ENCODE results near the gene XYLT1. TPM values are rescaled to one million over a fixed set of nuclear protein-coding genes. Genes with fewer than 3 reads are reported as not detected.

Gene XYLT1
- total RNA-seq, 5 donors from 2014 or later (not counting 1 experiment from before 2014, with no cell fraction given) = 25.8 to 70.6 (median 57.8) TPM

GRCh38 chr16:17252064-17252463, 218.7 kb downstream of the XYLT1 start:
- Histone ChIP-seq H3K27ac (ENCODE audit: low read length) (no peak overlapping the region), H3K4me1 (ENCODE audit: control insufficient read depth in 1 of 2, extremely low read depth in 1 of 2, insufficient read depth in 2 of 2, low read length in 2 of 2) (no peaks in the 10 kb centered on the region), H3K36me3 (ENCODE audit: control insufficient read depth in 2 of 2, extremely low read depth in 1 of 2, insufficient read depth in 1 of 2, low read length in 1 of 2) (peaks cover 5% of the 10 kb centered on the region in 2 donors), H3K9me3 (no peaks in the 10 kb centered on the region), H3K4me3 (ENCODE audit: control insufficient read depth in 1 of 2, extremely low read depth in 1 of 2, low read length in 1 of 2) (no peak overlapping the region), H3K27me3 (replicated peaks in 1 of 2; ENCODE audit: control insufficient read depth in 2 of 2, extremely low read depth in 1 of 2, insufficient read depth in 2 of 2, low read length in 1 of 2) (no peaks in the 10 kb centered on the region)
- ATAC-seq (replicated peaks in 1 of 4) (no peak), DNase-seq (no peak)
- Mint-ChIP-seq H3K27ac (no peak overlapping the region), H3K4me1 (peaks cover 12 to 22% (median 17%) of the 10 kb centered on the region in 3 donors), H3K9me3 (no peaks in the 10 kb centered on the region), H3K36me3 (peaks cover 44% of the 10 kb centered on the region), H3K27me3 (no peaks in the 10 kb centered on the region), H3K4me3 (no peak overlapping the region)
- 90% methylated on average over 4 of the region's 7 CpGs for WGBS (ENCODE audit: insufficient coverage)
- POLR2A ChIA-PET = no interaction called here
- CTCF ChIA-PET = no interaction called here

GRCh38 chr16:17251496-17251895, 219.3 kb downstream of the XYLT1 start:
- peaks cover 0 to 3% of the 10 kb centered on the region in 2 experiments for H3K4me1 ChIP-seq (ENCODE audit: control insufficient read depth in 1 of 2, extremely low read depth in 1 of 2, insufficient read depth in 2 of 2, low read length in 2 of 2)
- H3K36me3 ChIP-seq (ENCODE audit: control insufficient read depth in 2 of 2, extremely low read depth in 1 of 2, insufficient read depth in 1 of 2, low read length in 1 of 2) = peaks cover 4 to 5% of the 10 kb centered on the region in 2 donors
- Mint-ChIP-seq H3K27ac (no peak overlapping the region), H3K27me3 (no peaks in the 10 kb centered on the region), H3K36me3 (peaks cover 41% of the 10 kb centered on the region), H3K4me1 (peaks cover 16 to 28% (median 21%) of the 10 kb centered on the region in 3 donors), H3K9me3 (no peaks in the 10 kb centered on the region), H3K4me3 (no peak overlapping the region)
- WGBS (ENCODE audit: insufficient coverage) = 81% methylated on average over 2 of the region's 6 CpGs
- H3K4me3 ChIP-seq (ENCODE audit: control insufficient read depth in 1 of 2, extremely low read depth in 1 of 2, low read length in 1 of 2) = no peak overlapping the region
- no peaks in the 10 kb centered on the region for H3K9me3 ChIP-seq
- no peak for ATAC-seq (replicated peaks in 1 of 4)
- POLR2A ChIA-PET = no interaction called here
- H3K27ac ChIP-seq (ENCODE audit: low read length) = no peak overlapping the region
- CTCF ChIA-PET = no interaction called here
- H3K27me3 ChIP-seq (replicated peaks in 1 of 2; ENCODE audit: control insufficient read depth in 2 of 2, extremely low read depth in 1 of 2, insufficient read depth in 2 of 2, low read length in 1 of 2) = no peaks in the 10 kb centered on the region
- DNase-seq = no peak

GRCh38 chr16:17246974-17247732, 223.6 kb downstream of the XYLT1 start:
- H3K36me3 Mint-ChIP-seq = peaks cover 35% of the 10 kb centered on the region
- no peaks in the 10 kb centered on the region for H3K27me3 Mint-ChIP-seq
- ChIA-PET CTCF (no interaction called here), POLR2A (no interaction called here)
- H3K4me1 Mint-ChIP-seq = peaks cover 24 to 37% (median 32%) of the 10 kb centered on the region in 3 donors
- WGBS (ENCODE audit: insufficient coverage) = 98% methylated on average over 5 of the region's 10 CpGs
- no peak overlapping the region for H3K27ac Mint-ChIP-seq
- DNase-seq (no peak), ATAC-seq (replicated peaks in 1 of 4) (no peak)
- peaks cover 0 to 6% (median 0%) of the 10 kb centered on the region in 3 donors for H3K9me3 Mint-ChIP-seq
- Histone ChIP-seq H3K27me3 (replicated peaks in 1 of 2; ENCODE audit: control insufficient read depth in 2 of 2, extremely low read depth in 1 of 2, insufficient read depth in 2 of 2, low read length in 1 of 2) (no peaks in the 10 kb centered on the region), H3K36me3 (ENCODE audit: control insufficient read depth in 2 of 2, extremely low read depth in 1 of 2, insufficient read depth in 1 of 2, low read length in 1 of 2) (peaks cover 2 to 4% of the 10 kb centered on the region in 2 donors), H3K4me1 (ENCODE audit: control insufficient read depth in 1 of 2, extremely low read depth in 1 of 2, insufficient read depth in 2 of 2, low read length in 2 of 2) (peaks cover 0 to 5% of the 10 kb centered on the region in 2 experiments), H3K9me3 (no peaks in the 10 kb centered on the region), H3K4me3 (ENCODE audit: control insufficient read depth in 1 of 2, extremely low read depth in 1 of 2, low read length in 1 of 2) (no peak overlapping the region), H3K27ac (ENCODE audit: low read length) (no peak overlapping the region)
- H3K4me3 Mint-ChIP-seq = no peak overlapping the region

DNA sequence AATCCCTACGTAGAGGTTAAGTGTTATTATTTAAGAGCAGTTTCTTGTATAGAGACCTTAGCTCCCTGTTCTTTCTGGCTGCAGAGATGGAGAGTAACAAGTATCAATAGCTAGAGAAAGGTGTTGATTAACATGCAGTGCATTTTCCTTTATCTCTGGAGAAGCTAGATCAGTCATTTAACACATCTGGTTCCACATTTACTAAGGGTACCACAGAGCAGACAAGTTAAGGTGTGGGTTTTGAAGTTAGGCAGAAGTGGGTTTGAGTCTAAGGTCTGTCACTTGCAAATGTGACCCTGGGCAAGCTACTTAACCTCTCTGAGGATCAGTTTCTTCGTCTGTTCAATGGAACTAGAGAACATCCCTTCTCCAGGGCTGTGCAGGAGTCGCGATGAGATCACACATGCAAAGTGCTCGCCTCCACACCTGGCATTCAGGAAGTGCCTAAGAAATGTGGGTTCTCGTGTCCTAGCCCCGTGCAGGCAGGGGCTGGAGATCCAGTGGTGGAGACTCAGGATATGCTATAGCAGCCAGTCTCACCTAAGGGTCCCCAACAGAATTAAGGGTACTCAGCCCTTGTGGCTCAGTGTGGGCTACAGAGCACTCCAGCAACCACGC, 224.4 kb downstream of the XYLT1 start:
- CTCF ChIA-PET = no interaction called here
- DNase-seq = no peak
- Mint-ChIP-seq H3K4me3 (no peak overlapping the region), H3K27ac (no peak overlapping the region), H3K4me1 (peaks cover 24 to 40% (median 26%) of the 10 kb centered on the region in 3 donors), H3K9me3 (peaks cover 0 to 6% (median 0%) of the 10 kb centered on the region in 3 donors), H3K27me3 (no peaks in the 10 kb centered on the region), H3K36me3 (peaks cover 37% of the 10 kb centered on the region)
- no peak overlapping the region for H3K4me3 ChIP-seq (ENCODE audit: control insufficient read depth in 1 of 2, extremely low read depth in 1 of 2, low read length in 1 of 2)
- H3K27me3 ChIP-seq (replicated peaks in 1 of 2; ENCODE audit: control insufficient read depth in 2 of 2, extremely low read depth in 1 of 2, insufficient read depth in 2 of 2, low read length in 1 of 2) = no peaks in the 10 kb centered on the region
- POLR2A ChIA-PET = no interaction called here
- 70% methylated on average over 6 of the region's 8 CpGs for WGBS (ENCODE audit: insufficient coverage)
- H3K4me1 ChIP-seq (ENCODE audit: control insufficient read depth in 1 of 2, extremely low read depth in 1 of 2, insufficient read depth in 2 of 2, low read length in 2 of 2) = peaks cover 0 to 5% of the 10 kb centered on the region in 2 experiments
- no peak for ATAC-seq (replicated peaks in 1 of 4)
- peaks cover 2 to 4% of the 10 kb centered on the region in 2 donors for H3K36me3 ChIP-seq (ENCODE audit: control insufficient read depth in 2 of 2, extremely low read depth in 1 of 2, insufficient read depth in 1 of 2, low read length in 1 of 2)
- no peaks in the 10 kb centered on the region for H3K9me3 ChIP-seq
- no peak overlapping the region for H3K27ac ChIP-seq (ENCODE audit: low read length)

DNA sequence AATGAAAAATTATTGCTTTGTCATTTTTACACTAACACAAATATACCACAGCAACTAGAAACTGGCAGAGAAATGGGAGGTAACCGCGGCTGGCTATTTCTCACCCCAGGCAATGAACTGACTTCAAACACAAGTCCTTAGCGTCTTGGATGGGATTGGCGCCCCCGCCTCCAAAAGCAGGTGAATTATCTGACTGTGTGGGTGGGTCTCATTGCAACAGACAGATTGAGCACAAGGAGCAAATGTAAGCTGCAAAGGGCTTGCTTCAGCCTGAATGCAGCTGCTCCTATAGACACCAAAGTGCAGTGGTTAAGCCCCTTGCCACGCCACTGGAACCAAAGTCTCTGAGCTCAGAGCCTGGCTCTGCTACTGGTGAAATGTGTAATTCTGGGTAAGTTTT, 225.0 kb downstream of the XYLT1 start:
- H3K4me3 ChIP-seq (ENCODE audit: control insufficient read depth in 1 of 2, extremely low read depth in 1 of 2, low read length in 1 of 2) = no peak overlapping the region
- peaks cover 0 to 5% of the 10 kb centered on the region in 2 experiments for H3K4me1 ChIP-seq (ENCODE audit: control insufficient read depth in 1 of 2, extremely low read depth in 1 of 2, insufficient read depth in 2 of 2, low read length in 2 of 2)
- ATAC-seq (replicated peaks in 1 of 4) = no peak
- Mint-ChIP-seq H3K4me1 (peaks cover 22 to 38% (median 22%) of the 10 kb centered on the region in 3 donors), H3K9me3 (peaks cover 0 to 6% (median 0%) of the 10 kb centered on the region in 3 donors), H3K36me3 (peaks cover 33% of the 10 kb centered on the region), H3K27ac (no peak overlapping the region), H3K27me3 (no peaks in the 10 kb centered on the region), H3K4me3 (no peak overlapping the region)
- no peaks in the 10 kb centered on the region for H3K27me3 ChIP-seq (replicated peaks in 1 of 2; ENCODE audit: control insufficient read depth in 2 of 2, extremely low read depth in 1 of 2, insufficient read depth in 2 of 2, low read length in 1 of 2)
- DNase-seq = no peak
- ChIA-PET POLR2A (interaction anchor here in 1 of 2 donors (0.5 kb wide), 1 partner anchor 204 kb away, joined by 4 read pairs; no protein-coding TSS in a partner anchor), CTCF (no interaction called here)
- H3K36me3 ChIP-seq (ENCODE audit: control insufficient read depth in 2 of 2, extremely low read depth in 1 of 2, insufficient read depth in 1 of 2, low read length in 1 of 2) = peaks cover 2% of the 10 kb centered on the region in 2 donors
- no peak overlapping the region for H3K27ac ChIP-seq (ENCODE audit: low read length)
- WGBS (ENCODE audit: insufficient coverage) = no CpG with 5 or more reads among the region's 6 CpGs
- H3K9me3 ChIP-seq = no peaks in the 10 kb centered on the region

DNA sequence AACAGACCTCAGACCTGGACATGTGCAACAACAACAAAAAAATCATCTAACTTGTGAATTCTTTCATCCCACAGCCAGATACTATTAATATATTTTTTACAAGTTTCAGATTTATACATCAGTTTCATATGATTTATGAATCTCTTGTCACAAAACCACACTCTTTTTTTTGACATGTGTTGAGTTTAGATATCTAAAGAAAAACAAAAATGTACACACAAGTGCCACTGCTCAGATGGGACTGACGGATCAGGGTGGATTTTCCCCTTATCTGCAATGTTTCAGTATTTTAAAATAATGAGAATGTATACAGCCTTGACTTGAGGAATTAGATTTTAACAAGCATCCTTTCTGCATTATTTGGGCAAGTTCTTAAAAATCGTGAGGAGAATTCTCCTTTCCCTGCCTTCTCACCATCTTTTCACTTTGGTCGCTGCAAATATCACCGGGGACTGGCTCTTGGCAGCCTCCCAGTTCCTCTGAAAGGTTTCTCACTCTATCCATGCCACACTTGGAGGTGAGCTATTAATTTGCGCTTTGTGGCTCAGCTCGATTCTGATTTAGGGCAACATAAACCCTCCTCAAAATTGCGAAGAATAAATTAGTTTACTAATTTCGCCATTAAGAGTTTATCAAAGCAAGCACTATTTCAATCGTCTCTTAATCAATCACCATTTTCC, 225.7 kb downstream of the XYLT1 start:
- 81% methylated on average over 4 of the region's 9 CpGs for WGBS (ENCODE audit: insufficient coverage)
- Histone ChIP-seq H3K9me3 (no peaks in the 10 kb centered on the region), H3K27ac (ENCODE audit: low read length) (no peak overlapping the region), H3K27me3 (replicated peaks in 1 of 2; ENCODE audit: control insufficient read depth in 2 of 2, extremely low read depth in 1 of 2, insufficient read depth in 2 of 2, low read length in 1 of 2) (no peaks in the 10 kb centered on the region), H3K36me3 (ENCODE audit: control insufficient read depth in 2 of 2, extremely low read depth in 1 of 2, insufficient read depth in 1 of 2, low read length in 1 of 2) (peaks cover 0 to 2% of the 10 kb centered on the region in 2 donors), H3K4me1 (ENCODE audit: control insufficient read depth in 1 of 2, extremely low read depth in 1 of 2, insufficient read depth in 2 of 2, low read length in 2 of 2) (peaks cover 0 to 5% of the 10 kb centered on the region in 2 experiments), H3K4me3 (ENCODE audit: control insufficient read depth in 1 of 2, extremely low read depth in 1 of 2, low read length in 1 of 2) (no peak overlapping the region)
- Mint-ChIP-seq H3K27me3 (no peaks in the 10 kb centered on the region), H3K4me1 (peaks cover 22 to 39% (median 24%) of the 10 kb centered on the region in 3 donors), H3K4me3 (no peak overlapping the region), H3K36me3 (peaks cover 31% of the 10 kb centered on the region), H3K9me3 (peaks cover 0 to 6% (median 0%) of the 10 kb centered on the region in 3 donors), H3K27ac (no peak overlapping the region)
- CTCF ChIA-PET = no interaction called here
- DNase-seq (no peak), ATAC-seq (replicated peaks in 1 of 4) (no peak)
- POLR2A ChIA-PET = no interaction called here

Data from T-cell (primary cell).